B cell (primary cell): ENCODE measurements around the gene FEZF2. TPM values are rescaled to one million over a fixed set of nuclear protein-coding genes. Genes with fewer than 3 reads are reported as not detected.

Experiments
- ATAC-seq: fragments of 200-7000 bp; cut with Tn5 transposase; one replicate; pipeline ENCODE4 v1.10.0; 2021; ENCODE audit warnings: low read depth, mild to moderate bottlenecking, moderate number of reproducible peaks, moderate library complexity
- CTCF ChIA-PET: fragments of 350-600 bp; sonication (Branson Sonifier 250); formaldehyde crosslinking; loops from one replicate; lab custom pipeline; 2021; ENCODE audit warnings: antibody characterized with exemption, inconsistent platforms; lab: Charles Lee
- POLR2A ChIA-PET: fragments of 350-600 bp; sonication (Branson Sonifier 250); formaldehyde crosslinking; loops from one replicate; lab custom pipeline; 2021; ENCODE audit warnings: antibody characterized with exemption; lab: Charles Lee
- DNase-seq: peaks from one replicate; pipeline ENCODE4 v3.0.0; 2013
- H2AFZ ChIP-seq: 2 replicates; pipeline ENCODE4 v1.6.1; 2012; ENCODE audit warnings: mild to moderate bottlenecking, low read depth, low read length; ENCODE audit not compliant: insufficient read depth, poor library complexity, severe bottlenecking
- H3K27ac ChIP-seq, 2 donors: 1 replicate in 1 of 2; 2 replicates in 1 of 2; pipeline ENCODE4 v1.5.1; 2012 to 2013; ENCODE audit warnings: low read length in 2 of 2, mild to moderate bottlenecking in 2 of 2, moderate library complexity in 1 of 2
- H3K27me3 ChIP-seq, 4 experiments: fragments of 200-600 bp in 1 of 4; sonication (generic) in 1 of 4; replicated peaks in 1 of 4; 1 replicate in 2 of 4; 2 replicates in 2 of 4; pipeline versions ENCODE4 v1.6.1 to v1.7.0; 2013 to 2016; ENCODE audit warnings: low read length in 3 of 4, mild to moderate bottlenecking in 2 of 4, mixed read lengths in 1 of 4, moderate library complexity in 1 of 4; ENCODE audit not compliant: insufficient read depth in 4 of 4, control insufficient read depth in 3 of 4; ENCODE audit errors: control extremely low read depth in 1 of 4
- H3K36me3 ChIP-seq, 2 experiments: replicated peaks in 1 of 2; 1 replicate in 1 of 2; 2 replicates in 1 of 2; pipeline versions ENCODE4 v1.6.1 to v1.7.1; 2013; ENCODE audit warnings: low read length in 1 of 2; ENCODE audit not compliant: insufficient read depth in 2 of 2, control insufficient read depth in 1 of 2; ENCODE audit errors: control extremely low read depth in 1 of 2, extremely low read depth in 1 of 2
- H3K4me1 ChIP-seq, 2 donors: fragments of 200-600 bp in 1 of 2; sonication (generic) in 1 of 2; 1 replicate in 1 of 2; 2 replicates in 1 of 2; pipeline versions ENCODE4 v1.5.1 to v1.6.1; 2013 to 2017; ENCODE audit warnings: low read length in 2 of 2; ENCODE audit not compliant: control insufficient read depth in 2 of 2, insufficient read depth in 2 of 2
- H3K4me2 ChIP-seq: replicated peaks from 2 replicates; pipeline ENCODE3; 2012; ENCODE audit warnings: mild to moderate bottlenecking, low read depth, low read length; ENCODE audit not compliant: poor library complexity, severe bottlenecking
- H3K4me3 ChIP-seq, 5 experiments: fragments of 200-600 bp in 1 of 5; sonication (generic) in 1 of 5; 1 replicate in 3 of 5; 2 replicates in 2 of 5; pipeline versions ENCODE4 v1.5.1 to v1.7.0; 2011 to 2016; ENCODE audit warnings: low read length in 4 of 5, mild to moderate bottlenecking in 4 of 5, low read depth in 2 of 5, control low read depth in 1 of 5, moderate library complexity in 1 of 5; ENCODE audit not compliant: insufficient read depth in 1 of 5; ENCODE audit errors: control extremely low read depth in 1 of 5, extremely low read depth in 1 of 5
- H3K79me2 ChIP-seq: fragments of 200-600 bp; sonication (generic); one replicate; pipeline ENCODE4 v1.6.0; 2016; ENCODE audit warnings: low read length; ENCODE audit not compliant: control insufficient read depth, insufficient read depth
- H3K9ac ChIP-seq: fragments of 200-600 bp; sonication (generic); 2 replicates; pipeline ENCODE4 v1.6.1; 2017; ENCODE audit warnings: mild to moderate bottlenecking, low read length, moderate library complexity
- H3K9me3 ChIP-seq, 3 donors: one replicate each; pipeline versions ENCODE4 v1.6.1 to v1.7.1; 2013; ENCODE audit warnings: low read length in 2 of 3; ENCODE audit not compliant: control insufficient read depth in 2 of 3, insufficient read depth in 1 of 3; ENCODE audit errors: control extremely low read depth in 1 of 3
- H4K20me1 ChIP-seq: 2 replicates; pipeline ENCODE4 v1.6.0; 2012; ENCODE audit warnings: mild to moderate bottlenecking, low read length; ENCODE audit not compliant: insufficient read depth, control insufficient read depth, poor library complexity, severe bottlenecking
- H3K27ac Mint-ChIP-seq: one replicate; pipeline ENCODE4 v1.8.0; 2021; ENCODE audit warnings: mixed read lengths
- H3K27me3 Mint-ChIP-seq: one replicate; pipeline ENCODE4 v1.8.0; 2021; ENCODE audit warnings: mixed read lengths
- H3K4me1 Mint-ChIP-seq: one replicate; pipeline ENCODE4 v1.8.0; 2021; ENCODE audit warnings: mixed read lengths
- H3K4me3 Mint-ChIP-seq: one replicate; pipeline ENCODE4 v1.8.0; 2021; ENCODE audit warnings: mixed read lengths
- H3K9me3 Mint-ChIP-seq: one replicate; pipeline ENCODE4 v1.8.0; 2022; ENCODE audit warnings: mixed read lengths; ENCODE audit not compliant: insufficient read depth
- CTCF ChIP-seq: fragments of 200-600 bp; IDR thresholded peaks from one replicate; pipeline ENCODE4 v1.8.0; 2022; ENCODE audit warnings: antibody characterized with exemption, mild to moderate bottlenecking
- EZH2 ChIP-seq: IDR thresholded peaks from 2 replicates; pipeline ENCODE4 v1.6.1; 2012; ENCODE audit warnings: borderline replicate concordance, low read depth, mild to moderate bottlenecking, moderate library complexity, low read length; ENCODE audit not compliant: insufficient read depth, poor library complexity, severe bottlenecking
- WGBS: methylation state at CpG from one replicate; pipeline ENCODE4 v1.1.5; 2013; ENCODE audit warnings: missing lambda C conversion rate; ENCODE audit not compliant: insufficient coverage; 5-methylcytosine and 5-hydroxymethylcytosine counted together
- intact Hi-C: fragments of 100-400 bp; cut with micrococcal nuclease; formaldehyde crosslinking; loops from one replicate; pipeline ENCODE4 v1.10.0; 2022
- polyA plus RNA-seq: library from polyadenylated mRNA; depleted of rRNA; stranded (reverse); fragments of >200 nt; gene quantifications from 2 replicates; pipeline ENCODE4 v1.2.3, GENCODE V29; 2012
- total RNA-seq, 2 donors: library from RNA; stranded (reverse); fragments of 120-200 nt in 1 of 2; gene quantifications; 1 replicate in 1 of 2; 2 replicates in 1 of 2; pipeline versions ENCODE4 v1.2.3 to v1.2.4, GENCODE V29; 2013 to 2022

Gene FEZF2
- total and polyA plus RNA-seq, 2 donors (not counting 1 experiment from before 2014, with no cell fraction given), result not detected

GRCh38 chr3:62363275-62363674 lies 10.1 kb downstream of the FEZF2 start:
- CTCF ChIA-PET, result no interaction called here
- Histone ChIP-seq H3K27ac (no peak overlapping the region), H3K4me3 (no peak overlapping the region), H3K4me2 (no peak overlapping the region), H3K9ac (no peak overlapping the region), H3K9me3 (peaks cover 0 to 9% (median 0%) of the 10 kb centered on the region in 3 donors), H3K4me1 (no peaks in the 10 kb centered on the region), H3K36me3 (no peaks in the 10 kb centered on the region), H3K27me3 (peaks cover 0 to 20% (median 6%) of the 10 kb centered on the region in 4 experiments), H3K79me2 (no peaks in the 10 kb centered on the region), H2AFZ (no peak overlapping the region), H4K20me1 (no peaks in the 10 kb centered on the region)
- ATAC-seq (no peak), DNase-seq (no peak)
- Mint-ChIP-seq H3K4me3 (no peak overlapping the region), H3K27me3 (peaks cover 45% of the 10 kb centered on the region), H3K4me1 (no peaks in the 10 kb centered on the region), H3K9me3 (peaks cover 10% of the 10 kb centered on the region), H3K27ac (no peak overlapping the region)
- 100% methylated on average over 3 of the region's 6 CpGs for WGBS
- intact Hi-C loops, result no loop called here
- TF ChIP-seq CTCF (no peak), EZH2 (no peak)
- POLR2A ChIA-PET, result no interaction called here

DNA sequence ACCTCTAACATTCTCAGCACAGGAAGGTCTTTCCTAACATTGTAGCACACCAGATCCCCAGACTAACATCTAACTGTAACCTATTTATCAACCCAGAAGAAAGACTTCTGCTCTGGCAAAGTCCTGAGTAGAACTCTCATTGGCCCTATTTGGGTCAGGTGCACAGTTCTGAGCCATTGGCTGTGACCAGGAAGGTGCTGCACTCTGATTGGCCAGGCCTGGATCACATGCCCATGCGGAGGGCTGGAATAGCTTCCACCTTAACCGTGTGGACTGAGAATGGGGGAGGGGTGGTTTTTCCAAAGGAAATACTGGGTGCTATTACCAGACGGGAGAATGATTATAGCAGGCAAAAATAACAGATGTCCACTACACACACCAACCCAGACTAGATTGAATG lies 11.5 kb downstream of the FEZF2 start:
- intact Hi-C loops, result no loop called here
- DNase-seq (no peak), ATAC-seq (no peak)
- CTCF ChIA-PET, result no interaction called here
- Histone ChIP-seq H3K36me3 (no peaks in the 10 kb centered on the region), H3K9me3 (peaks cover 0 to 6% (median 0%) of the 10 kb centered on the region in 3 donors), H3K27me3 (peaks cover 0 to 8% (median 3%) of the 10 kb centered on the region in 4 experiments), H3K9ac (no peak overlapping the region), H2AFZ (no peak overlapping the region), H3K27ac (no peak overlapping the region), H3K4me1 (no peaks in the 10 kb centered on the region), H3K79me2 (no peaks in the 10 kb centered on the region), H3K4me3 (no peak overlapping the region), H4K20me1 (no peaks in the 10 kb centered on the region), H3K4me2 (no peak overlapping the region)
- Mint-ChIP-seq H3K4me1 (no peaks in the 10 kb centered on the region), H3K9me3 (peaks cover 10% of the 10 kb centered on the region), H3K27ac (no peak overlapping the region), H3K27me3 (peaks cover 31% of the 10 kb centered on the region), H3K4me3 (no peak overlapping the region)
- POLR2A ChIA-PET, result no interaction called here
- WGBS, result no CpG with 5 or more reads among the region's 3 CpGs
- TF ChIP-seq EZH2 (no peak), CTCF (no peak)
